Liver (tissue), 3 donors: ENCODE data around the gene ANO7.

Experiments used
- EGR1 ChIP-seq, 2 donors: IDR thresholded peaks; 2 replicates each; pipeline ENCODE4 v1.6.1; 2016 to 2018; ENCODE audit warnings: antibody characterized with exemption in 2 of 2, low read depth in 2 of 2
- GABPA ChIP-seq, 2 donors: IDR thresholded peaks in 1 of 2; conservative IDR thresholded peaks in 1 of 2; 2 replicates each; pipeline ENCODE4 v1.6.1; 2016; ENCODE audit warnings: antibody characterized with exemption in 2 of 2, mild to moderate bottlenecking in 1 of 2, moderate library complexity in 1 of 2
- HNF4G ChIP-seq: IDR thresholded peaks from 2 replicates; pipeline ENCODE4 v1.6.1; 2016; ENCODE audit warnings: antibody characterized with exemption
- JUND ChIP-seq, 2 donors: IDR thresholded peaks; 2 replicates each; pipeline ENCODE4 v1.6.1; 2016; ENCODE audit warnings: antibody characterized with exemption in 2 of 2
- RAD21 ChIP-seq, 2 donors: IDR thresholded peaks; 2 replicates each; pipeline ENCODE4 v1.6.1; 2016; ENCODE audit warnings: antibody characterized with exemption in 2 of 2, mild to moderate bottlenecking in 2 of 2
- RXRA ChIP-seq, 2 donors: IDR thresholded peaks; 2 replicates each; pipeline ENCODE4 v1.6.1; 2017 to 2018; ENCODE audit warnings: antibody characterized with exemption in 2 of 2, mild to moderate bottlenecking in 1 of 2
- TAF1 ChIP-seq: conservative IDR thresholded peaks from 2 replicates; pipeline ENCODE4 v1.6.1; 2016; ENCODE audit warnings: antibody characterized with exemption, mild to moderate bottlenecking
- YY1 ChIP-seq: IDR thresholded peaks from 2 replicates; pipeline ENCODE4 v1.6.1; 2016; ENCODE audit warnings: antibody characterized with exemption, mild to moderate bottlenecking
- TF ChIP-seq, protein P1 (sequence below): IDR thresholded peaks from 2 replicates; pipeline ENCODE4 v1.6.1; 2016; ENCODE audit warnings: antibody characterized with exemption, mild to moderate bottlenecking
- TF ChIP-seq, protein P2 (sequence below): fragments of 150-350 bp; IDR thresholded peaks from 2 replicates; pipeline ENCODE4 v1.5.1; 2017; ENCODE audit warnings: improper control_type of control experiment, low read depth, low read length; ENCODE audit not compliant: missing input control
- TF ChIP-seq, protein P3 (sequence below): IDR thresholded peaks from 2 replicates; pipeline ENCODE4 v1.6.1; 2016; ENCODE audit warnings: antibody characterized with exemption
- TF ChIP-seq, protein P4 (sequence below): IDR thresholded peaks from 2 replicates; pipeline ENCODE4 v1.6.1; 2016; ENCODE audit warnings: antibody characterized with exemption
- donor health status: healthy.
- donor health status: healthy.

DNA sequence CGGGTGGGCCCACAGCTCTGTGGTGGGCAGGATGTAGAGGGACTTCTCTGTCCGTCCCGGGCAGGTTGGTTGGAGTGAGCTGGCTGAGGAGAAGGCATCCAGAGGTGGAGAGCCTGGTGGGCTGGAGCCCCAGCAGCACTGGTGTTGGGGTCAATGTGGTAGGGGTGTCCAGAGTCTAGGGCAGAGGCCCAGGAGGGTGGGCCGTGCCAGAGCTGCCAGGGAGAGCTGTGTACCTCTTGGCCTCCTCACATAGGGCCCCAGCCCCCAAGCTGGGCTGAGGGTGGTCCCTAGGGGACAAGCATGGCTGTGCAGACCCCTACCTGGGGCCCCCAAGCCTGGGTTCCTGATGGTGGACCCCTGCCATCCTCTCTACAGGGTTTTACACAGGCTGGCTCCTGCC is 16.0 kb downstream of the ANO7 start:
- TF ChIP-seq RXRA (IDR thresholded peaks at IDR 0.05) (no peak), YY1 (no peak), EGR1 (IDR thresholded peaks at IDR 0.05; ENCODE audit: low read depth in 2 of 2) (no peak), TAF1 (no peak), JUND (IDR thresholded peaks at IDR 0.05) (no peak), RAD21 (IDR thresholded peaks at IDR 0.05) (no peak), HNF4G (no peak), GABPA (IDR thresholded peaks at IDR 0.05 in 1 of 2, conservative IDR thresholded peaks at IDR 0.05 in 1 of 2) (no peak)
- TF ChIP-seq, protein P1, sequence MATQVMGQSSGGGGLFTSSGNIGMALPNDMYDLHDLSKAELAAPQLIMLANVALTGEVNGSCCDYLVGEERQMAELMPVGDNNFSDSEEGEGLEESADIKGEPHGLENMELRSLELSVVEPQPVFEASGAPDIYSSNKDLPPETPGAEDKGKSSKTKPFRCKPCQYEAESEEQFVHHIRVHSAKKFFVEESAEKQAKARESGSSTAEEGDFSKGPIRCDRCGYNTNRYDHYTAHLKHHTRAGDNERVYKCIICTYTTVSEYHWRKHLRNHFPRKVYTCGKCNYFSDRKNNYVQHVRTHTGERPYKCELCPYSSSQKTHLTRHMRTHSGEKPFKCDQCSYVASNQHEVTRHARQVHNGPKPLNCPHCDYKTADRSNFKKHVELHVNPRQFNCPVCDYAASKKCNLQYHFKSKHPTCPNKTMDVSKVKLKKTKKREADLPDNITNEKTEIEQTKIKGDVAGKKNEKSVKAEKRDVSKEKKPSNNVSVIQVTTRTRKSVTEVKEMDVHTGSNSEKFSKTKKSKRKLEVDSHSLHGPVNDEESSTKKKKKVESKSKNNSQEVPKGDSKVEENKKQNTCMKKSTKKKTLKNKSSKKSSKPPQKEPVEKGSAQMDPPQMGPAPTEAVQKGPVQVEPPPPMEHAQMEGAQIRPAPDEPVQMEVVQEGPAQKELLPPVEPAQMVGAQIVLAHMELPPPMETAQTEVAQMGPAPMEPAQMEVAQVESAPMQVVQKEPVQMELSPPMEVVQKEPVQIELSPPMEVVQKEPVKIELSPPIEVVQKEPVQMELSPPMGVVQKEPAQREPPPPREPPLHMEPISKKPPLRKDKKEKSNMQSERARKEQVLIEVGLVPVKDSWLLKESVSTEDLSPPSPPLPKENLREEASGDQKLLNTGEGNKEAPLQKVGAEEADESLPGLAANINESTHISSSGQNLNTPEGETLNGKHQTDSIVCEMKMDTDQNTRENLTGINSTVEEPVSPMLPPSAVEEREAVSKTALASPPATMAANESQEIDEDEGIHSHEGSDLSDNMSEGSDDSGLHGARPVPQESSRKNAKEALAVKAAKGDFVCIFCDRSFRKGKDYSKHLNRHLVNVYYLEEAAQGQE: no peak
- TF ChIP-seq, protein P2, sequence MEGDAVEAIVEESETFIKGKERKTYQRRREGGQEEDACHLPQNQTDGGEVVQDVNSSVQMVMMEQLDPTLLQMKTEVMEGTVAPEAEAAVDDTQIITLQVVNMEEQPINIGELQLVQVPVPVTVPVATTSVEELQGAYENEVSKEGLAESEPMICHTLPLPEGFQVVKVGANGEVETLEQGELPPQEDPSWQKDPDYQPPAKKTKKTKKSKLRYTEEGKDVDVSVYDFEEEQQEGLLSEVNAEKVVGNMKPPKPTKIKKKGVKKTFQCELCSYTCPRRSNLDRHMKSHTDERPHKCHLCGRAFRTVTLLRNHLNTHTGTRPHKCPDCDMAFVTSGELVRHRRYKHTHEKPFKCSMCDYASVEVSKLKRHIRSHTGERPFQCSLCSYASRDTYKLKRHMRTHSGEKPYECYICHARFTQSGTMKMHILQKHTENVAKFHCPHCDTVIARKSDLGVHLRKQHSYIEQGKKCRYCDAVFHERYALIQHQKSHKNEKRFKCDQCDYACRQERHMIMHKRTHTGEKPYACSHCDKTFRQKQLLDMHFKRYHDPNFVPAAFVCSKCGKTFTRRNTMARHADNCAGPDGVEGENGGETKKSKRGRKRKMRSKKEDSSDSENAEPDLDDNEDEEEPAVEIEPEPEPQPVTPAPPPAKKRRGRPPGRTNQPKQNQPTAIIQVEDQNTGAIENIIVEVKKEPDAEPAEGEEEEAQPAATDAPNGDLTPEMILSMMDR: no peak
- TF ChIP-seq, protein P3, sequence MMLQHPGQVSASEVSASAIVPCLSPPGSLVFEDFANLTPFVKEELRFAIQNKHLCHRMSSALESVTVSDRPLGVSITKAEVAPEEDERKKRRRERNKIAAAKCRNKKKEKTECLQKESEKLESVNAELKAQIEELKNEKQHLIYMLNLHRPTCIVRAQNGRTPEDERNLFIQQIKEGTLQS: no peak
- TF ChIP-seq, protein P4, sequence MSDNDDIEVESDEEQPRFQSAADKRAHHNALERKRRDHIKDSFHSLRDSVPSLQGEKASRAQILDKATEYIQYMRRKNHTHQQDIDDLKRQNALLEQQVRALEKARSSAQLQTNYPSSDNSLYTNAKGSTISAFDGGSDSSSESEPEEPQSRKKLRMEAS: no peak
